ENCODE results near the gene C1QTNF1.
A peak's percentile ranks its signal among the peaks of the same experiment; 100 is the strongest.

DNA sequence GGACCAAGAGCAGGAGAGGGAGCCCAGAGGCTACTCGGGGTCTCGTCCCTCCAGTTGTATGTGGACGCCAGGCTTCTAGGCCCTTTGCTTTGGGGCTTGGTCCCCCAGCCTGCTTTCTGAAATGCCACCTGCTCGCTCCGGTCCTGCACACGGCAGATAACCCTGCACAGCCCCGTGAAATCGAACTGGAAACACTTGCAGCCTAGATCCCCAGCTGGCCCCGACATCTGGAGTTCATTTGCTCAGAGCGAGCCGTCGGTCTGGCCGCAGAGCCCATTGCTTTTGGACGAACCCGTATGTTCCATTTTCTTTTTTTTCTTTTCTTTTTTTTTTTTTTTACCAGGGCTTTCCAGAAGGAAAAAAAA, 22.9 kb downstream of the C1QTNF1 start:
- TF ChIP-seq BACH2 (CRISPR knock-in tag; IDR thresholded peaks at IDR 0.05; ENCODE audit: borderline replicate concordance) (no peak), GLIS3 (CRISPR knock-in tag; IDR thresholded peaks at IDR 0.05) (no peak), CSDC2 (CRISPR knock-in tag; IDR thresholded peaks at IDR 0.05) (no peak), ZNF8 (CRISPR knock-in tag; IDR thresholded peaks at IDR 0.05) (no peak), ZFP3 (CRISPR knock-in tag; IDR thresholded peaks at IDR 0.05) (no peak), OSR1 (CRISPR knock-in tag; IDR thresholded peaks at IDR 0.05) (no peak), TCF4 (CRISPR knock-in tag; IDR thresholded peaks at IDR 0.05; ENCODE audit: borderline replicate concordance) (peak; percentile 84), ZNF70 (CRISPR knock-in tag; IDR thresholded peaks at IDR 0.05) (no peak)
- TF ChIP-seq, protein P1, sequence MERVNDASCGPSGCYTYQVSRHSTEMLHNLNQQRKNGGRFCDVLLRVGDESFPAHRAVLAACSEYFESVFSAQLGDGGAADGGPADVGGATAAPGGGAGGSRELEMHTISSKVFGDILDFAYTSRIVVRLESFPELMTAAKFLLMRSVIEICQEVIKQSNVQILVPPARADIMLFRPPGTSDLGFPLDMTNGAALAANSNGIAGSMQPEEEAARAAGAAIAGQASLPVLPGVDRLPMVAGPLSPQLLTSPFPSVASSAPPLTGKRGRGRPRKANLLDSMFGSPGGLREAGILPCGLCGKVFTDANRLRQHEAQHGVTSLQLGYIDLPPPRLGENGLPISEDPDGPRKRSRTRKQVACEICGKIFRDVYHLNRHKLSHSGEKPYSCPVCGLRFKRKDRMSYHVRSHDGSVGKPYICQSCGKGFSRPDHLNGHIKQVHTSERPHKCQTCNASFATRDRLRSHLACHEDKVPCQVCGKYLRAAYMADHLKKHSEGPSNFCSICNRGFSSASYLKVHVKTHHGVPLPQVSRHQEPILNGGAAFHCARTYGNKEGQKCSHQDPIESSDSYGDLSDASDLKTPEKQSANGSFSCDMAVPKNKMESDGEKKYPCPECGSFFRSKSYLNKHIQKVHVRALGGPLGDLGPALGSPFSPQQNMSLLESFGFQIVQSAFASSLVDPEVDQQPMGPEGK (CRISPR knock-in tag; IDR thresholded peaks at IDR 0.05; ENCODE audit: borderline replicate concordance), result no peak
- TF ChIP-seq, protein P2, sequence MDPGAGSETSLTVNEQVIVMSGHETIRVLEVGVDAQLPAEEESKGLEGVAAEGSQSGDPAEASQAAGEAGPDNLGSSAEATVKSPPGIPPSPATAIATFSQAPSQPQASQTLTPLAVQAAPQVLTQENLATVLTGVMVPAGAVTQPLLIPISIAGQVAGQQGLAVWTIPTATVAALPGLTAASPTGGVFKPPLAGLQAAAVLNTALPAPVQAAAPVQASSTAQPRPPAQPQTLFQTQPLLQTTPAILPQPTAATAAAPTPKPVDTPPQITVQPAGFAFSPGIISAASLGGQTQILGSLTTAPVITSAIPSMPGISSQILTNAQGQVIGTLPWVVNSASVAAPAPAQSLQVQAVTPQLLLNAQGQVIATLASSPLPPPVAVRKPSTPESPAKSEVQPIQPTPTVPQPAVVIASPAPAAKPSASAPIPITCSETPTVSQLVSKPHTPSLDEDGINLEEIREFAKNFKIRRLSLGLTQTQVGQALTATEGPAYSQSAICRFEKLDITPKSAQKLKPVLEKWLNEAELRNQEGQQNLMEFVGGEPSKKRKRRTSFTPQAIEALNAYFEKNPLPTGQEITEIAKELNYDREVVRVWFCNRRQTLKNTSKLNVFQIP (CRISPR knock-in tag; IDR thresholded peaks at IDR 0.05; ENCODE audit: borderline replicate concordance, low read depth), result no peak
- TF ChIP-seq, protein P3, sequence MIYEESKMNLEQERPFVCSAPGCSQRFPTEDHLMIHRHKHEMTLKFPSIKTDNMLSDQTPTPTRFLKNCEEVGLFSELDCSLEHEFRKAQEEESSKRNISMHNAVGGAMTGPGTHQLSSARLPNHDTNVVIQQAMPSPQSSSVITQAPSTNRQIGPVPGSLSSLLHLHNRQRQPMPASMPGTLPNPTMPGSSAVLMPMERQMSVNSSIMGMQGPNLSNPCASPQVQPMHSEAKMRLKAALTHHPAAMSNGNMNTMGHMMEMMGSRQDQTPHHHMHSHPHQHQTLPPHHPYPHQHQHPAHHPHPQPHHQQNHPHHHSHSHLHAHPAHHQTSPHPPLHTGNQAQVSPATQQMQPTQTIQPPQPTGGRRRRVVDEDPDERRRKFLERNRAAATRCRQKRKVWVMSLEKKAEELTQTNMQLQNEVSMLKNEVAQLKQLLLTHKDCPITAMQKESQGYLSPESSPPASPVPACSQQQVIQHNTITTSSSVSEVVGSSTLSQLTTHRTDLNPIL (CRISPR knock-in tag; IDR thresholded peaks at IDR 0.05; ENCODE audit: low read depth), result no peak

All from SK-N-SH treated with all-trans-retinoic acid at 6 μM for 48 hours (cell line).